GM18502 (cell line): ENCODE measurements around the gene NEDD1.
A peak's percentile ranks its signal among the peaks of the same experiment; 100 is the strongest.

Experiments used
- ATAC-seq: cut with Tn5 transposase; IDR thresholded peaks from one replicate; pipeline ENCODE4 v1.9.1; 2021; ENCODE audit warnings: mild to moderate bottlenecking; ENCODE audit not compliant: unreplicated experiment, poor library complexity

Gene NEDD1

GRCh38 chr12:96892104-96892503 lies 15.0 kb upstream of the NEDD1 start:
- no peak for ATAC-seq

- no peak for ATAC-seq
Observed at GRCh38 chr12:96897421-96897820, 9.6 kb upstream of the NEDD1 start.

- ATAC-seq = no peak
Observed at GRCh38 chr12:96901175-96901574, 5.9 kb upstream of the NEDD1 start.

GRCh38 chr12:96902076-96902475 lies 5.0 kb upstream of the NEDD1 start:
- ATAC-seq = no peak

GRCh38 chr12:96906498-96906848 lies 584 bp upstream of the NEDD1 start:
- ATAC-seq = no peak

- ATAC-seq = peak; percentile 39
Observed at GRCh38 chr12:96907671-96908422, 790 bp downstream of the NEDD1 start.

GRCh38 chr12:96908423-96908675 lies 1.3 kb downstream of the NEDD1 start:
- no peak for ATAC-seq

- ATAC-seq = no peak
Observed at GRCh38 chr12:96912261-96912660, 5.2 kb downstream of the NEDD1 start.

- no peak for ATAC-seq
Observed at GRCh38 chr12:96912943-96913342, 5.9 kb downstream of the NEDD1 start.

GRCh38 chr12:96919510-96920210 lies 12.6 kb downstream of the NEDD1 start:
- ATAC-seq = no peak

- no peak for ATAC-seq
Observed at GRCh38 chr12:96948782-96949181, 41.7 kb downstream of the NEDD1 start.

- ATAC-seq = no peak
Observed at GRCh38 chr12:96979532-96979931, 72.5 kb downstream of the NEDD1 start.

GRCh38 chr12:96980991-96981414 lies 73.9 kb downstream of the NEDD1 start:
- no peak for ATAC-seq

- no peak for ATAC-seq
Observed at GRCh38 chr12:96981911-96982310, 74.9 kb downstream of the NEDD1 start.

- ATAC-seq = no peak
Observed at GRCh38 chr12:96982671-96983070, 75.6 kb downstream of the NEDD1 start.

GRCh38 chr12:96985515-96986362 lies 78.7 kb downstream of the NEDD1 start:
- peak; percentile 92 for ATAC-seq

GRCh38 chr12:96986883-96987523 lies 79.9 kb downstream of the NEDD1 start:
- ATAC-seq = no peak

- no peak for ATAC-seq
Observed at GRCh38 chr12:96988919-96989318, 81.9 kb downstream of the NEDD1 start.

- no peak for ATAC-seq
Observed at GRCh38 chr12:96989916-96990315, 82.9 kb downstream of the NEDD1 start.

GRCh38 chr12:96994900-96995299 lies 87.8 kb downstream of the NEDD1 start:
- ATAC-seq = no peak

- no peak for ATAC-seq
Observed at GRCh38 chr12:96995861-96996260, 88.8 kb downstream of the NEDD1 start.
